SIG-M5 (cell line): ENCODE data around the gene PHF2.

Experiments used
- DNase-seq: peaks from one replicate; lab custom pipeline; 2025; lab: John Stamatoyannopoulos, UW

PHF2 gene

GRCh38 chr9:93678199-93679019 lies 102.0 kb downstream of the PHF2 start:
- DNase-seq, result no peak

- no peak for DNase-seq
Measured at GRCh38 chr9:93679536-93680442, 103.4 kb downstream of the PHF2 start.

GRCh38 chr9:93680443-93681268 lies 104.3 kb downstream of the PHF2 start:
- DNase-seq, result no peak

GRCh38 chr9:93681269-93682154 lies 105.1 kb downstream of the PHF2 start:
- no peak for DNase-seq

GRCh38 chr9:93682155-93682968 lies 106.0 kb downstream of the PHF2 start:
- no peak for DNase-seq

GRCh38 chr9:93683331-93684134 lies 107.1 kb downstream of the PHF2 start:
- no peak for DNase-seq

- no peak for DNase-seq
Measured at GRCh38 chr9:93684161-93684765, 107.9 kb downstream of the PHF2 start.

- no peak for DNase-seq
Measured at GRCh38 chr9:93684806-93685543, 108.6 kb downstream of the PHF2 start.

GRCh38 chr9:93686127-93686879 lies 109.9 kb downstream of the PHF2 start:
- DNase-seq, result no peak

GRCh38 chr9:93686880-93687236 lies 110.5 kb downstream of the PHF2 start:
- no peak for DNase-seq

- DNase-seq, result no peak
Measured at GRCh38 chr9:93690618-93691017, 114.2 kb downstream of the PHF2 start.

GRCh38 chr9:93693129-93693528 lies 116.7 kb downstream of the PHF2 start:
- no peak for DNase-seq

GRCh38 chr9:93697352-93698139 lies 121.2 kb downstream of the PHF2 start:
- no peak for DNase-seq

GRCh38 chr9:93698140-93698908 lies 121.9 kb downstream of the PHF2 start:
- no peak for DNase-seq

- DNase-seq, result no peak
Measured at GRCh38 chr9:93699650-93700049, 123.3 kb downstream of the PHF2 start.
